Spleen (tissue), 11 donors: Measurements from ENCODE around the gene DVL2. TPM values are rescaled to one million over a fixed set of nuclear protein-coding genes. Genes with fewer than 3 reads are reported as not detected.
A peak's percentile ranks its signal among the peaks of the same experiment; 100 is the strongest.

ENCODE experiments used
- DNase-seq: peaks from one replicate; pipeline ENCODE4 v3.0.0-alpha.2; 2020
- H3K27ac ChIP-seq, 8 donors: fragments of 200-600 bp; sonication (generic) in 7 of 8; 1 replicate in 4 of 8; 2 replicates in 4 of 8; pipeline versions ENCODE4 v1.5.0 to v1.8.0; 2016 to 2021; ENCODE audit warnings: inconsistent platforms in 4 of 8, mild to moderate bottlenecking in 4 of 8, moderate library complexity in 1 of 8
- H3K27me3 ChIP-seq, 7 donors: fragments of 200-600 bp; sonication (generic) in 6 of 7; replicated peaks in 1 of 7; 1 replicate in 4 of 7; 2 replicates in 3 of 7; pipeline versions ENCODE4 v1.5.0 to v1.8.0; 2016 to 2021; ENCODE audit warnings: inconsistent platforms in 3 of 7, mild to moderate bottlenecking in 1 of 7
- H3K36me3 ChIP-seq, 6 donors: fragments of 200-600 bp; sonication (generic) in 5 of 6; 1 replicate in 4 of 6; 2 replicates in 2 of 6; pipeline versions ENCODE4 v1.5.0 to v1.8.0; 2016 to 2021; ENCODE audit warnings: inconsistent platforms in 2 of 6
- H3K4me1 ChIP-seq, 6 donors: fragments of 200-600 bp; sonication (generic) in 5 of 6; 1 replicate in 3 of 6; 2 replicates in 3 of 6; pipeline versions ENCODE4 v1.5.0 to v1.8.0; 2016 to 2021; ENCODE audit warnings: inconsistent platforms in 3 of 6
- H3K4me3 ChIP-seq, 8 donors: fragments of 200-600 bp; sonication (generic) in 7 of 8; 1 replicate in 4 of 8; 2 replicates in 4 of 8; pipeline versions ENCODE4 v1.5.0 to v1.8.0; 2016 to 2021; ENCODE audit warnings: inconsistent platforms in 4 of 8, mild to moderate bottlenecking in 4 of 8, moderate library complexity in 2 of 8
- H3K9me3 ChIP-seq, 8 donors: fragments of 200-600 bp; sonication (generic) in 7 of 8; 1 replicate in 4 of 8; 2 replicates in 4 of 8; pipeline versions ENCODE4 v1.5.0 to v1.8.0; 2016 to 2021; ENCODE audit warnings: inconsistent platforms in 4 of 8
- POLR2A ChIP-seq, 3 donors: fragments of 450-650 bp; IDR thresholded peaks; one replicate each; pipeline ENCODE4 v1.5.1; 2017; ENCODE audit warnings: antibody characterized with exemption in 3 of 3, mild to moderate bottlenecking in 1 of 3
- POLR2AphosphoS5 ChIP-seq, 3 donors: sonication (generic); formaldehyde crosslinking; IDR thresholded peaks; one replicate each; pipeline ENCODE4 v1.5.1; 2017; ENCODE audit warnings: antibody characterized with exemption in 3 of 3
- whole genome bisulfite sequencing, 5 donors: extraction: QIAGEN DNeasy Blood & Tissue Kit in 3 of 5; methylation state at CpG; one replicate each; pipeline versions ENCODE4 v1.1.5 to v1.1.7; 2013 to 2018; 5-methylcytosine and 5-hydroxymethylcytosine counted together
- intact Hi-C: fragments of 100-400 bp; cut with DNase I; formaldehyde crosslinking; loops from one replicate; pipeline ENCODE4 v1.15.0; 2023; ENCODE audit warnings: low total_unique reads
- polyA plus RNA-seq, 3 donors: library from polyadenylated mRNA; stranded (reverse); fragments of 200-250 nt; gene quantifications; one replicate each; pipeline ENCODE4 v1.2.1, GENCODE V29; 2013
- total RNA-seq, 7 donors: library from RNA; depleted of rRNA in 3 of 7; stranded (reverse); fragments of >200 nt in 3 of 7; fragmentation: NEBNext Ultra II Directional in 4 of 7; extraction: Animal tissue kit (Norgen Biotek cat#: 25700) in 4 of 7; gene quantifications; one replicate each; pipeline versions ENCODE4 v1.1.0 to v1.2.1, GENCODE V29; 2016 to 2021
- TF ChIP-seq, protein P1 (sequence below), 11 experiments: fragments of 200-600 bp in 7 of 11; fragments of 450-650 bp in 4 of 11; sonication (generic) in 4 of 11; IDR thresholded peaks in 8 of 11; conservative IDR thresholded peaks in 3 of 11; 1 replicate in 7 of 11; 2 replicates in 4 of 11; pipeline versions ENCODE4 v1.4.0 to v1.8.0; 2016 to 2021; ENCODE audit warnings: antibody characterized with exemption in 11 of 11, inconsistent platforms in 4 of 11, mild to moderate bottlenecking in 1 of 11
- donor health status: healthy with polysubstance abuse.
- donor health status: DM: no; HTN: no; CAD: no; lungs with moderate emphysema.
- donor health status: DM: no; HTN: no; CAD: no.
- donor health status: Bipolar disorder and iron deficiency.
- donor health status: healthy.
- donor health status: DM: no; HTN: no; CAD: no.
- donor health status: DM: yes; HTN: yes; CAD: no.

The DVL2 gene
- total and polyA plus RNA-seq, 10 donors: 9.8 to 48.0 (median 37.7) TPM

GRCh38 chr17:7219812-7220592 lies 14.3 kb downstream of the DVL2 start, which contains the start of the genes ACADVL and DLG4:
TSS of gene ACADVL (plus strand) at chr17:7219938. CDS start at chr17:7219985, 47 bp downstream.
TSS of gene DLG4 (minus strand) at chr17:7219836.
- Histone ChIP-seq H3K9me3 (no peaks in the 10 kb centered on the region), H3K27me3 (no peaks in the 10 kb centered on the region), H3K4me3 (peak within 1 kb of the TSS; percentile 83 to 99 (median 92)), H3K4me1 (peaks cover 32 to 83% (median 64%) of the 10 kb centered on the region in 6 donors), H3K36me3 (peaks cover 0 to 42% (median 30%) of the 10 kb centered on the region in 6 donors), H3K27ac (peak within 1 kb of the TSS; percentile 91 to 99 (median 94))
- TF ChIP-seq POLR2AphosphoS5 (IDR thresholded peaks at IDR 0.05): peak; percentile 92 to 96 (median 93)
- peak in 2 of 3 donors; percentile 51 to 68 for TF ChIP-seq POLR2A (IDR thresholded peaks at IDR 0.05)
- TF ChIP-seq, protein P1, sequence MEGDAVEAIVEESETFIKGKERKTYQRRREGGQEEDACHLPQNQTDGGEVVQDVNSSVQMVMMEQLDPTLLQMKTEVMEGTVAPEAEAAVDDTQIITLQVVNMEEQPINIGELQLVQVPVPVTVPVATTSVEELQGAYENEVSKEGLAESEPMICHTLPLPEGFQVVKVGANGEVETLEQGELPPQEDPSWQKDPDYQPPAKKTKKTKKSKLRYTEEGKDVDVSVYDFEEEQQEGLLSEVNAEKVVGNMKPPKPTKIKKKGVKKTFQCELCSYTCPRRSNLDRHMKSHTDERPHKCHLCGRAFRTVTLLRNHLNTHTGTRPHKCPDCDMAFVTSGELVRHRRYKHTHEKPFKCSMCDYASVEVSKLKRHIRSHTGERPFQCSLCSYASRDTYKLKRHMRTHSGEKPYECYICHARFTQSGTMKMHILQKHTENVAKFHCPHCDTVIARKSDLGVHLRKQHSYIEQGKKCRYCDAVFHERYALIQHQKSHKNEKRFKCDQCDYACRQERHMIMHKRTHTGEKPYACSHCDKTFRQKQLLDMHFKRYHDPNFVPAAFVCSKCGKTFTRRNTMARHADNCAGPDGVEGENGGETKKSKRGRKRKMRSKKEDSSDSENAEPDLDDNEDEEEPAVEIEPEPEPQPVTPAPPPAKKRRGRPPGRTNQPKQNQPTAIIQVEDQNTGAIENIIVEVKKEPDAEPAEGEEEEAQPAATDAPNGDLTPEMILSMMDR (IDR thresholded peaks at IDR 0.05 in 8 of 11, conservative IDR thresholded peaks at IDR 0.05 in 3 of 11): no peak
- peak; percentile 96 for DNase-seq
- WGBS, 5 donors: 0 to 2% (median 1%) methylated on average over 19 to 63 of the region's 63 CpGs
- intact Hi-C loops: no loop called here

- Histone ChIP-seq H3K4me3 (peak overlapping the region; percentile 83 to 99 (median 92)), H3K4me1 (peaks cover 39 to 89% (median 70%) of the 10 kb centered on the region in 6 donors)
- DNase-seq: no peak
These were observed 15.0 kb downstream of the DVL2 start for GRCh38 chr17:7219229-7219811.

DNA sequence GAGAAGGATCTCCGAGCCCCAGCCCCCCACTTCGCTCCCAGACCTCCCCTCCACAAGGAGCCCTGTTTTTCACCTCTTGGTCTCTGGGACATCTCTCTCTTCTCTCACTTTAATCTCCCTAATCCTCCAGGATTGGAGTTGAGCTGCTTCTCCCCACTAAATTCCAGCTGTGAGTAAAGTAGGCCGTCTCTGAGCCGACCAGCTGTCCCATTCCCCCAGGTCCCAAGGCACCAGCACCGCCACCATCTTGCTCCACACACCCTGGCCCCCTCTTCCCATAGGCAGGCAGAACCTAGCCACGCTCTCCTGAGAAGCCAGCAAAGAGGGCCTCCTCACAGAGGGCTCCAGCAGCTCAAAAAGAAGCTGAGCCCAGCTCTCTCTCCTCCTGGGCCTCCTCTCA lies 15.6 kb downstream of the DVL2 start:
- peak overlapping the region in 6 of 8 donors; percentile 91 to 99 (median 96) for H3K27ac ChIP-seq
- 75 to 89% (median 77%) methylated on average over 6 of the region's 6 CpGs for WGBS, 5 donors
- TF ChIP-seq POLR2AphosphoS5 (IDR thresholded peaks at IDR 0.05) (no peak), POLR2A (IDR thresholded peaks at IDR 0.05) (no peak)
- TF ChIP-seq, protein P1 (IDR thresholded peaks at IDR 0.05 in 8 of 11, conservative IDR thresholded peaks at IDR 0.05 in 3 of 11): no peak
- H3K27me3 ChIP-seq: no peaks in the 10 kb centered on the region
- intact Hi-C loops: no loop called here
- peak overlapping the region in 1 of 8 donors; percentile 92 for H3K4me3 ChIP-seq
- peaks cover 45 to 89% (median 74%) of the 10 kb centered on the region in 6 donors for H3K4me1 ChIP-seq
- H3K9me3 ChIP-seq: no peaks in the 10 kb centered on the region
- DNase-seq: no peak
- peaks cover 0 to 30% (median 19%) of the 10 kb centered on the region in 6 donors for H3K36me3 ChIP-seq

More at GRCh38 chr17:7219229-7219811, 15.0 kb downstream of the DVL2 start:
- 13 to 17% (median 17%) methylated on average over 12 of the region's 12 CpGs for WGBS, 5 donors
- TF ChIP-seq POLR2AphosphoS5 (IDR thresholded peaks at IDR 0.05): no peak
- no peak for TF ChIP-seq POLR2A (IDR thresholded peaks at IDR 0.05)
- TF ChIP-seq, protein P1 (IDR thresholded peaks at IDR 0.05 in 8 of 11, conservative IDR thresholded peaks at IDR 0.05 in 3 of 11): no peak
- Histone ChIP-seq H3K27ac (peak overlapping the region; percentile 91 to 99 (median 94)), H3K27me3 (no peaks in the 10 kb centered on the region), H3K36me3 (peaks cover 0 to 35% (median 24%) of the 10 kb centered on the region in 6 donors), H3K9me3 (no peaks in the 10 kb centered on the region)
- intact Hi-C loops: no loop called here
